Kidney glomerular epithelial cell (primary cell): ENCODE data around the gene AGK.

Experiments
- DNase-seq: peaks from one replicate; lab custom pipeline; 2025; lab: John Stamatoyannopoulos, UW

Gene AGK

GRCh38 chr7:141648276-141649114 is 97.3 kb downstream of the AGK start:
- peak; percentile 21 for DNase-seq

GRCh38 chr7:141649137-141649864 is 98.1 kb downstream of the AGK start:
- DNase-seq: peak; percentile 57

- DNase-seq: peak; percentile 85
Observed at GRCh38 chr7:141649865-141650634, 98.8 kb downstream of the AGK start.

- DNase-seq: no peak
Observed at GRCh38 chr7:141651417-141651816, 100.2 kb downstream of the AGK start.

- DNase-seq: no peak
Observed at GRCh38 chr7:141652691-141653090, 101.5 kb downstream of the AGK start.

- DNase-seq: peak; percentile 69
Observed at GRCh38 chr7:141654551-141654950, 103.3 kb downstream of the AGK start.

GRCh38 chr7:141659501-141659900 is 108.3 kb downstream of the AGK start:
- no peak for DNase-seq

- DNase-seq: no peak
Observed at GRCh38 chr7:141660259-141660658, 109.0 kb downstream of the AGK start.

GRCh38 chr7:141663081-141663849 is 112.1 kb downstream of the AGK start:
- DNase-seq: peak; percentile 17

GRCh38 chr7:141664450-141664849 is 113.2 kb downstream of the AGK start:
- no peak for DNase-seq

GRCh38 chr7:141665208-141666035 is 114.2 kb downstream of the AGK start:
- DNase-seq: no peak

GRCh38 chr7:141666071-141666470 is 114.9 kb downstream of the AGK start:
- DNase-seq: no peak

- no peak for DNase-seq
Observed at GRCh38 chr7:141668853-141669252, 117.6 kb downstream of the AGK start.

- no peak for DNase-seq
Observed at GRCh38 chr7:141671705-141672496, 120.7 kb downstream of the AGK start.

- no peak for DNase-seq
Observed at GRCh38 chr7:141673346-141673745, 122.1 kb downstream of the AGK start.

GRCh38 chr7:141674171-141674671 is 123.0 kb downstream of the AGK start:
- DNase-seq: peak; percentile 70

GRCh38 chr7:141674702-141675101 is 123.5 kb downstream of the AGK start:
- peak; percentile 35 for DNase-seq

- no peak for DNase-seq
Observed at GRCh38 chr7:141675436-141676215, 124.4 kb downstream of the AGK start.

- DNase-seq: no peak
Observed at GRCh38 chr7:141676618-141677017, 125.4 kb downstream of the AGK start.
